Esophagus muscularis mucosa (tissue), 4 donors: Measurements from ENCODE around the gene HOXA10.

ENCODE experiments used
- EP300 ChIP-seq: sonication (generic); formaldehyde crosslinking; IDR thresholded peaks from one replicate; pipeline ENCODE4 v1.6.1; 2017; ENCODE audit warnings: antibody characterized with exemption
- POLR2A ChIP-seq: fragments of 450-650 bp; IDR thresholded peaks from one replicate; pipeline ENCODE4 v1.6.1; 2017; ENCODE audit warnings: antibody characterized with exemption, moderate library complexity, mild to moderate bottlenecking, low read depth
- POLR2AphosphoS5 ChIP-seq, 2 donors: sonication (generic); formaldehyde crosslinking; IDR thresholded peaks; one replicate each; pipeline ENCODE4 v1.6.1; 2017; ENCODE audit warnings: antibody characterized with exemption in 2 of 2
- TF ChIP-seq, protein P1 (sequence below), 3 experiments: fragments of 200-600 bp in 2 of 3; fragments of 450-650 bp in 1 of 3; sonication (generic) in 2 of 3; IDR thresholded peaks; one replicate each; pipeline ENCODE4 v1.5.1; 2017 to 2019; ENCODE audit warnings: antibody characterized with exemption in 3 of 3, mild to moderate bottlenecking in 2 of 3, moderate library complexity in 1 of 3

- no peak for TF ChIP-seq POLR2AphosphoS5 (IDR thresholded peaks at IDR 0.05)
- TF ChIP-seq, protein P1, sequence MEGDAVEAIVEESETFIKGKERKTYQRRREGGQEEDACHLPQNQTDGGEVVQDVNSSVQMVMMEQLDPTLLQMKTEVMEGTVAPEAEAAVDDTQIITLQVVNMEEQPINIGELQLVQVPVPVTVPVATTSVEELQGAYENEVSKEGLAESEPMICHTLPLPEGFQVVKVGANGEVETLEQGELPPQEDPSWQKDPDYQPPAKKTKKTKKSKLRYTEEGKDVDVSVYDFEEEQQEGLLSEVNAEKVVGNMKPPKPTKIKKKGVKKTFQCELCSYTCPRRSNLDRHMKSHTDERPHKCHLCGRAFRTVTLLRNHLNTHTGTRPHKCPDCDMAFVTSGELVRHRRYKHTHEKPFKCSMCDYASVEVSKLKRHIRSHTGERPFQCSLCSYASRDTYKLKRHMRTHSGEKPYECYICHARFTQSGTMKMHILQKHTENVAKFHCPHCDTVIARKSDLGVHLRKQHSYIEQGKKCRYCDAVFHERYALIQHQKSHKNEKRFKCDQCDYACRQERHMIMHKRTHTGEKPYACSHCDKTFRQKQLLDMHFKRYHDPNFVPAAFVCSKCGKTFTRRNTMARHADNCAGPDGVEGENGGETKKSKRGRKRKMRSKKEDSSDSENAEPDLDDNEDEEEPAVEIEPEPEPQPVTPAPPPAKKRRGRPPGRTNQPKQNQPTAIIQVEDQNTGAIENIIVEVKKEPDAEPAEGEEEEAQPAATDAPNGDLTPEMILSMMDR (IDR thresholded peaks at IDR 0.05): no peak
- TF ChIP-seq POLR2A: no peak
- no peak for TF ChIP-seq EP300
These were observed 19.8 kb downstream of the HOXA10 start for GRCh38 chr7:27154369-27154768.
